Gastrocnemius medialis (tissue), 4 donors: Measurements from ENCODE around the gene SEC14L5.

Experiments
- POLR2A ChIP-seq, 2 donors: fragments of 450-650 bp; IDR thresholded peaks; one replicate each; pipeline ENCODE4 v1.6.1; 2017; ENCODE audit warnings: antibody characterized with exemption in 2 of 2, mild to moderate bottlenecking in 2 of 2, moderate library complexity in 2 of 2
- TF ChIP-seq, protein P1 (sequence below), 5 experiments: fragments of 450-650 bp in 3 of 5; fragments of 200-600 bp in 2 of 5; sonication (generic) in 2 of 5; IDR thresholded peaks in 4 of 5; conservative IDR thresholded peaks in 1 of 5; 1 replicate in 4 of 5; 2 replicates in 1 of 5; pipeline ENCODE4 v1.5.1; 2016 to 2019; ENCODE audit warnings: antibody characterized with exemption in 5 of 5, mild to moderate bottlenecking in 3 of 5, moderate library complexity in 3 of 5

DNA sequence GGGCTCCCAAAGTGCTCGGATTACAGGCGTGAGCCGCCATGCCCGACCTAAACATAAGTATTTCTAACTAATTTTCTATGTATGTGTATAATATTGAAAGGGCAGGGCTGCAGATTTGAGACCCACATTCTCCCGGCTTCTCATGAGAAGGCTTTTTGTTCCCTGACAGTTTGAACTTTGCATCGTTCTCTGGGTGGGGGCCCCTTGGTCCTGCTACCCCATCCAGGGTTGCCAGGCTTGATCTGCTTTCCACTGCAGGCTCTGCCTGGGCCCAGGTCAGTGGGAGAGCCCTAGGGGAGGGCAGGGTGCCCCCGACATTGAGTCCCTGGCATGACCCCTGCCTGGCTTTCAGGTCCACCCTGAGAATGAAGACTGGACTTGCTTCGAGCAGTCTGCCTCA, 32.3 kb downstream of the SEC14L5 start:
- TF ChIP-seq, protein P1, sequence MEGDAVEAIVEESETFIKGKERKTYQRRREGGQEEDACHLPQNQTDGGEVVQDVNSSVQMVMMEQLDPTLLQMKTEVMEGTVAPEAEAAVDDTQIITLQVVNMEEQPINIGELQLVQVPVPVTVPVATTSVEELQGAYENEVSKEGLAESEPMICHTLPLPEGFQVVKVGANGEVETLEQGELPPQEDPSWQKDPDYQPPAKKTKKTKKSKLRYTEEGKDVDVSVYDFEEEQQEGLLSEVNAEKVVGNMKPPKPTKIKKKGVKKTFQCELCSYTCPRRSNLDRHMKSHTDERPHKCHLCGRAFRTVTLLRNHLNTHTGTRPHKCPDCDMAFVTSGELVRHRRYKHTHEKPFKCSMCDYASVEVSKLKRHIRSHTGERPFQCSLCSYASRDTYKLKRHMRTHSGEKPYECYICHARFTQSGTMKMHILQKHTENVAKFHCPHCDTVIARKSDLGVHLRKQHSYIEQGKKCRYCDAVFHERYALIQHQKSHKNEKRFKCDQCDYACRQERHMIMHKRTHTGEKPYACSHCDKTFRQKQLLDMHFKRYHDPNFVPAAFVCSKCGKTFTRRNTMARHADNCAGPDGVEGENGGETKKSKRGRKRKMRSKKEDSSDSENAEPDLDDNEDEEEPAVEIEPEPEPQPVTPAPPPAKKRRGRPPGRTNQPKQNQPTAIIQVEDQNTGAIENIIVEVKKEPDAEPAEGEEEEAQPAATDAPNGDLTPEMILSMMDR (IDR thresholded peaks at IDR 0.05 in 4 of 5, conservative IDR thresholded peaks at IDR 0.05 in 1 of 5): no peak
- TF ChIP-seq POLR2A (IDR thresholded peaks at IDR 0.05): no peak
